ENCODE data around the gene CLCA4.
"Not testable (repeated sequence)": the region's sequence is repeated elsewhere in the genome, so short reads cannot be mapped to it uniquely, and the experiment has no call there.

The CLCA4 gene, protein sequence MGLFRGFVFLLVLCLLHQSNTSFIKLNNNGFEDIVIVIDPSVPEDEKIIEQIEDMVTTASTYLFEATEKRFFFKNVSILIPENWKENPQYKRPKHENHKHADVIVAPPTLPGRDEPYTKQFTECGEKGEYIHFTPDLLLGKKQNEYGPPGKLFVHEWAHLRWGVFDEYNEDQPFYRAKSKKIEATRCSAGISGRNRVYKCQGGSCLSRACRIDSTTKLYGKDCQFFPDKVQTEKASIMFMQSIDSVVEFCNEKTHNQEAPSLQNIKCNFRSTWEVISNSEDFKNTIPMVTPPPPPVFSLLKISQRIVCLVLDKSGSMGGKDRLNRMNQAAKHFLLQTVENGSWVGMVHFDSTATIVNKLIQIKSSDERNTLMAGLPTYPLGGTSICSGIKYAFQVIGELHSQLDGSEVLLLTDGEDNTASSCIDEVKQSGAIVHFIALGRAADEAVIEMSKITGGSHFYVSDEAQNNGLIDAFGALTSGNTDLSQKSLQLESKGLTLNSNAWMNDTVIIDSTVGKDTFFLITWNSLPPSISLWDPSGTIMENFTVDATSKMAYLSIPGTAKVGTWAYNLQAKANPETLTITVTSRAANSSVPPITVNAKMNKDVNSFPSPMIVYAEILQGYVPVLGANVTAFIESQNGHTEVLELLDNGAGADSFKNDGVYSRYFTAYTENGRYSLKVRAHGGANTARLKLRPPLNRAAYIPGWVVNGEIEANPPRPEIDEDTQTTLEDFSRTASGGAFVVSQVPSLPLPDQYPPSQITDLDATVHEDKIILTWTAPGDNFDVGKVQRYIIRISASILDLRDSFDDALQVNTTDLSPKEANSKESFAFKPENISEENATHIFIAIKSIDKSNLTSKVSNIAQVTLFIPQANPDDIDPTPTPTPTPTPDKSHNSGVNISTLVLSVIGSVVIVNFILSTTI

DNA sequence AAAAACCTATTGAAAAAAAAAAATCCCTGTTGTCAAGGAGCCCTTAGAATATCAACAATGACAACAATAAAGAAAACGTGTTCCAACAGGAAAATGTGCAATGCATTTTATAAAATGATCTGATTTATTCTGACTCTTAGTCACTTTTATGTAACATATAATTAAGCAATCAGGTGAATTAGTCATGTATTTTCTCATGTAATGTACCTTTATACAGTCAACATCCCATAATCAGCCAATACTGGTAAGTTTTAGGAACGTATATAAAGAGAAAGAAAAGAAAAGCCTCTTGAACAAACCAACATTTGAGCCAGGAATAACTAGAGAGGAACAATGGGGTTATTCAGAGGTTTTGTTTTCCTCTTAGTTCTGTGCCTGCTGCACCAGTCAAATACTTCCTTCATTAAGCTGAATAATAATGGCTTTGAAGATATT, at the start of gene CLCA4:
TSS of gene CLCA4 (plus strand) at position 292 of the 435 bp plus-strand sequence. CDS start at position 334, 42 bp downstream.
- no peak for DNase-seq

DNA sequence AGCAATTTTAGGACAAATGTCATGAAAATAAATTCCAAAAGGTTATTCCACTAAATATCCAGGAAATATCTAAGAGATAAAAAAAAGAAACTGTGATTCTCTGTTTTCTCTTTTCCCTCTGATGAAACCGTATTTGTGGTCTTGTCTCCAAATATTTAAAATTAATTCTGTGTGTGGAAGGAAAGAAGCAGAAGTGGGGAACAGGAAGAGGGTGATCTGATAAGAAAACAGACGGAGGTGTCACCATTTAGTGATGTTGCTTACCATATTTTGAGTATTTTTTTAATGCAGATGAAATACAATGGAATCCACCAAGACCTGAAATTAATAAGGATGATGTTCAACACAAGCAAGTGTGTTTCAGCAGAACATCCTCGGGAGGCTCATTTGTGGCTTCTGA, 48.6 kb upstream of the CLCA4 start:
- DNase-seq = no peak

DNA sequence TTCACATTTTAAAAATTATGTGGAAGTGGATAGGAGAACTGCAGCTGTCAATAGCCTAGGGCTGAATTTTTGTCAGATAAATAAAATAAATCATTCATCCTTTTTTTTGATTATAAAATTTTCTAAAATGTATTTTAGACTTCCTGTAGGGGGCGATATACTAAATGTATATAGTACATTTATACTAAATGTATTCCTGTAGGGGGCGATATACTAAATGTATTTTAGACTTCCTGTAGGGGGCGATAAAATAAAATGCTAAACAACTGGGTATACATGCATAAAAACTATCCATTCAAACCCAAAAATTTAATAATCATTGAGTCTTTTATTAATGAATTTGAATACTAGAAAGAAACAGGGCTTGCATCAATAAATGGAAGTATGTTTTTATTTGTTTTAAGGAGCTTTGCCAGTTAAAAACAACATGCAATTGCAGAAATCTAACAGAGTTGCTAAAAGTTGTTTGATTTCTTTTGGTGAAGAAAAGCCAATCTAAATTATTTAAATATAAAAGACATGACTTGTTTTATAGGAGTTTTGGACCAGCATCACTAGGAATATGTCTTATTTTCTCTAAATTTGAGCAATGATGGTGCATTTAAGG, 46.8 kb upstream of the CLCA4 start:
- no peak for DNase-seq

DNA sequence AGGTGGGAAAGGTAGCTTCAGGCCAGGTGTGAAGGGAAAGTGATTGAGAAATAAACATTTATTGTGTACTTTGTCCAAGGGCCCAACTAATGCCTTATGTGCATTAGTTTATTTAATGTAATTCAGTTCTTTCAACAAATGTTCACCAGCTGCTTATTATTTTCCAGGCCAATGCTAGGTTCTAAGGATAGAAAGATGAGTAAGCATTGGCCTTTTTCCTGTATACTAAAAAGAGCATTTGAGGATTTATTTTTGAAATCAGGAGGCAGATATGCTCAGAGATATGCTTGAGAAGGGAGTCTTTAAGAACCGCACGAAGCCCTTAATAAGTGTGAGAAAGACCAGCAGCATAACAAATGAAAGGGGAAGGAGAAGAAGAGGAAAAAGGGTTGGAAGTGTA, 46.2 kb upstream of the CLCA4 start:
- no peak for DNase-seq

DNA sequence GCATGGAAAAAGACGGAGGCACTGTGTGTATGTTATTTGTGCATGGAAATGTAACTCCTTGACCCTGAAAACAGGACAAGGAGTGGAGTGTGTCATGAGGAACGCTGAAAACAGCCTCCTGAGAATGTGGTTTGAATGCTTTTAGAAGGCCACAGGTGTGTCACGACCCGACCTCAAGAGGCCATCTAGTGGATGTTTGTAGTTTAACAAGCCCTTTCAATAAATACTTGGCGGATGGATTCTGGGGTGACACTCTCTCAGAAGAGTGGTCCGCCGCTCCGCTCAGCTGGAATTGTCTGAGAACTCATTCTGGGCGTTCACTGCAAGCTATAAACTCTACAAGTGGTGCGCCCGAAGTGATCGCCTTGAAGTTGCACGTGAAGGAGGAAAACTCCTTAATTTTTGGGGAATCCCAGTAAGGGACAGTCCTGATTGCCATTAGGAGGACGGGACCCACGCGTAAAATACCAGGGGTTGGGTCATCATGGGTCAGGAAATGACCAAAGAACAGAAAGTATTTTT, 44.7 kb upstream of the CLCA4 start:
- DNase-seq = not testable (repeated sequence)

DNA sequence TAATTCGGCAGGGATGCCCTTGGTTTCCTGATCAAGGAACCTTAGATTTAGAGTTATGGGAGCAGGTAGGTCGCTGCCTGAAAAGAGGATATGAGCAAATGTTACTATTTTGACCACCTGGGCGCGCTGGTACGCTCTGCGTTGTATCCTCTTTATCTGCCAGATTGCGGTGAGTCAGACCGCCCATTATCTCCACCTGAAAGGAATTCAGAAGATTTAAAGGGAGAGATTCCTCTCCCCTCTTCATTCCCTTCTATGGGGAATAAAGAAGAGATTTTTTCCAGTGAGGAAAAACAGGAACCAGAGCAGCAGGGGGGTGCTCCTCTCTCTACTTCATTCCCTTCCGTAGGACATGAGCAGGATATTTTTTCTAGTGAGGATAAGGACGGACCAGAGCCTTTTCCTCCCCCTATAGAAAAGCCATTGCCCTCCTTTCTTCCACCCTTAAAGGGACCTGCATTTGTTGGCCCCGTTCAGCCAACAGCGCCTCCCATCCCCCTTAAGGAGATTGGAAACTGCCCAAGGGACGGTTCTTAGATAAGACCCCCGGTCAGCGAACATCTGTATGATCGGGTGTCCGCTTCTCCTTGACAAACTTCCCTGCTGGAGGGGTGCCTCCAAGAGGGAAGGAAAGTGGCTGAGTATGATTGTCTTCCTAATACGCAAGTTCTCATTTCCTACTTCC, 44.0 kb upstream of the CLCA4 start:
- no peak for DNase-seq

DNA sequence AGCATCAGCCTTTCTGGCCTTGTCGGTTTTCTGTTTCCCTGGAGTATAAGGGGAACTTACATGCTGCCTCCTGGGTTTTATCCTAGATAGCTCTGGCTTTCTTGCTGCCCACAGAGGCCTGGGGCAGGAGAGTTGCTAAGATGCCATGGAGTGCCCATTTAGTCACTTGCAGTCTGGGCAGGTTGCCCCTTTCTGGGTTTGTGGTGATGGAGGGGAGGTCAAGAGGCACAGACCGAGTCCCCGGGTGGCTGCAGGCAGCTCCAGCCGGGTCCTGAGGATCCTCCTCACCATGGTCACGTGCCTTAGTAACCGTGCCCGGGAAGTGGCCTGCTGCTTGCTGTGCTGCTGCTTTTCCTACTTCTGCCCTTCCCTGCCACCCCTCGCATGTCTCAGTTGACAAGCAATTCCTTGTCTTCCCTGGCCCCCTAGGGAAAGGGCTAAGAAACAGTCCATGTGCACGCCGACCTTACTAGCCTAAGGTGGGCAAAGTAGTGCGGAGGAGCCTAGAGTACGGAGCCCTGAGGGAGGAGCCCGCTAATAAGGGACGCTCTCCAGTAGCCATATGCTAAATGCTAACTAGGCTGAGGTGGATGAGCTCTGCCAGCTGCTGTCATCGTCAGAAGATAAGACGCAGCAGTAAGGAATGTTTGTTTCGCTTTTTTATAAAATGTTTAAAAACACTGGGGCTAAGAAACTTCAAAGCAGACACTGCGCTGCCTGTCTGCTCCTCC, 43.3 kb upstream of the CLCA4 start:
- DNase-seq = no peak

DNA sequence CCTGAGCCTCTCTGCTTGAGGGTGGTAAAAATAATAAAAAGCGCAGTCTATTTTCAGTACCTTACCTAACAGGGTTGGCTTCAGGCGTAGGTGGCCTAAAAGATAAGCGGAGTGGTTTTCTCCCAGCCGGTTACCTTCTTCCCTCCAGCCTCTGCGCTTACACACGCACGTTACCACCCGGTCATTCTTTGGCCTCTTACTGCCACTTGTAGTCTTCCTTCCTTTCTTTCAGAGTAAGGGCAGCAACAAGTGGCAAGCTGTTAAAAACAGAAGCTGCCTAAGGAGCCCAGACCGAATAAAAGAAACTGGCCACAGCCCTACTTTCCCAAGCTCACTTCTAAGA, 42.8 kb upstream of the CLCA4 start:
- no peak for DNase-seq

DNA sequence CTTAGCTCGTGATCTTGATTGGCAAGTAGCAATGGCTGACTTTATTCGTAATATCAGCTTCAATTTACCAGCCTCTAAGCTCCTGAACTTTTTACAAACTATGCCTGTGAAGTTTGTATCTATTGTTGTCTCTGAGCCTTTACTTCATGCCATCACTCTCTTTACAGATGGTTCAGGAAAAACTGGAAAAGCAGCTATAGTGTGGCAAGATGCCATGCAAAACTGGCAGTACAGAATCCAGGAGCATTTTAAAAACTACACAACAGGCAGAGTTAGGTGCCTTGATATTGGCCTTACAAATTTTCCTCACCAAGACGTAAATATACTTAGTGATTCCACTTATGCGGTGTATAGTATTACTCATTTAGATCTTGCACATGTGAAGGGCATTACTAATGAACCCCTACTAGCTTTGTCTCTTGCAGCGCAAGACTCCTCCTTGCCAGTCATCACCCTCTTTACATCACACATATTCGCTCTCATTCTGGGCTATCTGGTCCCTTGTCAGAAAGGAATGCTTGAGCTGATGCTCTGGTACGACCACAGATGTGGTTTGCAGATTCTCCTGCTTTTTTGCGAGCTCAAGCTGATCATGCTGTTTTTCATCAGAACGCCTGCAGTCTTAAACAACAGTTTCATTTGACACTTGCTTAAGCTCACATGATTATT, 41.8 kb upstream of the CLCA4 start:
- no peak for DNase-seq

DNA sequence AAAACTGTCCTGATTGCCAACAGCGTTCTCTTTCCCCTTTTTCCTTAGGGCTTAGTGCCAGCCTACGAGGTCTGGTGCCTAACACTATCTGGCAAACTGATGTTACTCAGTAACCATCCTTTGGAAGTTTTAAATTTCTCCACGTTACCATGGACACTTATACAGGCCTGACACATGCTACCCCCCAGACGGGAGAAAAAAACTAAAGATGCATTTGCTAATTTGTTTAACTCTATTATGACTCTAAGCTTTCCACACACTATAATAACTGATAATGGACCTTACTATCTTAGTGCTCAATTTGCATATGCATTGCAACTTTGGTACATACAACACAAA, 41.3 kb upstream of the CLCA4 start:
- DNase-seq = no peak

DNA sequence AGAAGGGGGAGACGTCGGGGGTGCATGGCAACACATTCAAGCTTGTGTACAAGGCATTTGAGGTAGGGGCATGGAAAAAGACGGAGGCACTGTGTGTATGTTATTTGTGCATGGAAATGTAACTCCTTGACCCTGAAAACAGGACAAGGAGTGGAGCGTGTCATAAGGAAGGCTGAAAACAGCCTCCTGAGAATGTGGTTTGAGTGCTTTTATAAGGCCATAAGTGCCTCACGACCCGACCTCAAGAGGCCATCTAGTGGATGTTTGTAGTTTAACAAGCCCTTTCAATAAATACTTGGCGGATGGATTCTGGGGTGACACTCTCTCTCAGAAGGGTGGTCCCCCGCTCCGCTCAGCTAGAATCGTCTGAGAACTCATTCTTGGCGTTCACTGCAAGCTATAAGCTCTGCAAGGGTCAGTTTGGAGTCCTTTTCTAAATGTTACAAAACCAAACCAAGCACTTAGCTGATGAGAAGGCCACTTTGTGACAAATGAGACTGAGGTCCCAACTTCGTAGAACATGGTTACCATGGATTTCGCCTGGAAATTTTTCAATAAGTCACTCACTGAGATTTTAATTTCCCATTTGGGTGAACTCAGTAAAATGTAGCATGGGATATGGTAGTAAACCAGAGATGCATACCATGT, 38.8 kb upstream of the CLCA4 start:
- DNase-seq = no peak

DNA sequence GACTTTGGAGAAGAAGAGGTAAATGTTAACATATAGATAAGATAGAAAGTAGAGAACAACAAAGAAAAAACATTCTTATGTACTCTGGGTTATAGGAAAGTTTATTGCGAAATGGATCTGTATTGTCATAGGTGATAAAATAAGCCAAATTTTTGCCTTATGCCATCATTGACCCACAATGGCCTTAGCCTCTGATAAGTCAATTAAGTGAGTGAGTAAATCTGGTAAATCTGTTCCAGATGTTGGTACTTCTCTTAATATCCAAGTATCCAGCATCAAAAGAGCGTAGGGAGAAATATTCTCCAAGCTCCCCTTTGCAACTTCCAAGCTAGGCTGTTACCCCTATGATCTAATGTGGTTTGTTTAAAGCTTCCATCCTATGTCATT, 38.3 kb upstream of the CLCA4 start:
- no peak for DNase-seq

DNA sequence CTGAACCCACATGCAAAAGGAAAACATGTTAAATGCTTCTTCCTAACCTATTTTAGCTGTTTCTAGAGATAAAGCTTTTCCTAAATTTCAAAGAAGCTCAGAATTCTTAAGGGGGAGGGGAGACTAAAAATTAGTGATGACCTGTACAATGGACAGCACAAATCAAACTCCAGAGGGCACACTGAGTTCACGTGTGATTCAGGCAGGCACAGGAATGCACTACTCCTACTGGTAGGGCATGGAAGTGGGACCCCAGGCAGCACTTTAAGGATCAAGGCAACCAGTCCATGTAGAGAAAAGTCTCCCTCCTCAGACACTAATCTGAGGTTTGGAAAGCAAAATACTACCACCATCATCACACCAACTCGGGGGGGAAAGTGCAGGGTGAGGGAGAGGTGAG, 31.3 kb upstream of the CLCA4 start:
- no peak for DNase-seq

DNA sequence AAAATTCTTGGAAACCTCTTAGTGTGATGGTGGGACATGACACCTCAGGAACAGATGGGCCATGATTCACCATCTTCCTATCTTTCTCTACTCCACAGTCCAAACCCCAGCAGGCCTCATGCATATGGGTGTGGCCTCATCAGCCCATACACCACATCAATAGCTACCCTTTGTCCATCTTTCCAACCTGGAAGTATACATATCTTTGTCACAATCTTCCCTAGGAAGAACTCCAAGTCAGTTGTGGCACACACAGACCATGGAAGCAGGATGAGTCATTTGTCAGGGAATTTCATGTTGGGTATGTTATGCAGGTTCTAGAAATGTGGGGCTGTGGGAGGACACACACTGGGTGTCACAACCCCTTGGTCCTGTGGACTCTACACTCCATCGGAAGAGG, 30.5 kb upstream of the CLCA4 start:
- DNase-seq = no peak

DNA sequence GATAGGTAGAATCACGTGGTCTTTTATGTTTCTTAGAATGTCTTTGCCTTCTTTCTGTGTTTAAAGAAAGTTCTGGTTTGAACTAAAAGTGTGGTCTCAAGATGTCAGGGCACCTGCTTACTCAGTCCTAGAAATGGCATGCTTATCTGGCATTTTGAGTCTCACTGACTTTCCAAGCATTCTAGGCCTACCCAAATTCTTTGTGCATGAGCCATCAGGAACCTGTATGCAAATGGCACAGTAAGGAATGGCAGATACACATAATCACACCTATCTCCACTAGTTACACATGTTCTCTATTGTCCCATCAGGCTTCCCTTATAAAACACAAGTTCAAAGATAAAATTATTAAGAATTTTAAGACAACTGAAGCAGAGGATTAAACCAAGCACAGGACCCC, 29.5 kb upstream of the CLCA4 start:
- no peak for DNase-seq

DNA sequence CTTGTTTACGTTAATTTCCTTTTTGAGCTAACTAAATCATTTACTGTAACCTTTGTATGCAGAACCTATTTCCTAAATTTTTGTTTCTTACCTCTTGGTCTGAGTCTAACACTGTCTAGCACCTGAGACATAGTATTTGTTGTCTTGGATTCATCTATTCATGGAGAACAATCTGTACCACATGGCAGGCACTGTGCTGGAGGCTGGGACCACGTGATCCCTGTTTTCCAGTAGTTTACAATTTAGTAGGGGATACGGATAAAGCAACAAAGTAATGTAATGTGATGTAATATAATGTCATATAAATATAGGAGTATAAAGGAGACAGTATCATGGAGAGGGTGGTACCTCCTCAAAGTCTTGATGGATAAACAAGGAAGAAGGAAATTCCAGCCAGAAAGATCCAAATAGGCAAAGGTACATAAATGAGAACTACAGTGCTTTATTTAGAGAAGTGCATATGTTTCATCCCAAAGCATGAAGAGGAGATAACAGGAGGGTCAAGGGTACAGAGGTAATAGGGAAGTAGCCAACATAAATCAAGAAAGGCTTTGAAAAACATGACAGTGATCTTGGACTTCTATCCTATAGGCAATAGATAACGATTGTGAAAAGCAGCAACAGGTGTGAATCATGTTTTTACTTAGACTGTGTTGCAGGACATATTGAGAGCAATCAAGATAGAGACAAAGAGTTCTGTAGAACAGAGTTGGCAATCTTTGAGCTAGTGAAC, 25.9 kb upstream of the CLCA4 start:
- no peak for DNase-seq

DNA sequence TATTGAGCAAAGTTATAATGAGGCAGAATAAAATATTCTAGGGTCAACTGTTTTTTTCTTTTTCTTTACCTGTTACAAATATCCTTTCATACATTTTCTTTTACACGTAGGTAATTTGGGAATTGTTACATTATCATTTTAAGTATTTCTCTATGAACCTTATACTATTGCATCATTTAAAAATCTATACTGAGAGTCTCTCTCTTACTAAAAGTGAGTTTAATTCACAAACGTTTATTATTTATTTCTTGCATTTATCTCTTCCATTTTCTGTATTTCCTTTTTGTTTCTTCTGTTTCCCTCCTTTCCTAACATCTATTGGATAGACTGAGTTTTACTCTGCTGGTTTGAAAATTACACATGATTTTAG, 25.4 kb upstream of the CLCA4 start:
- no peak for DNase-seq

DNA sequence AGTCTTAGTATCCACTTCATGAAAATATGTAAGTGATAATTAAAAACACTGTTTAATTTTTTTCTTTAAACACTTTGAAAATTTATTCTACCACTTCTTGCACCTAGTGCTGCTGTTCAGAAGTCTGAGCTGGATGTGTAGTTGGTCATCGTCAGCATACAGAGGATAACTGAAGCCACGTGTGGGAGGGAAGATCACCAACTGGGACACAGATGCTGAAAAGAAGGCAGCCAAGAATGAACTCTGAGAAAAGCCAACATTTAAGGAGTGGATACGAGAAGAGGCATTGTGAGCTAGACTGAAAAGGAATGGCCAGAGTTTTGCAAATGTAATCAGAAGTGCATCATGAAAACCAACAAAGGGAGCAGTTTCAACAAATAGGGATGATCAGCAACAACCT, 24.6 kb upstream of the CLCA4 start:
- DNase-seq = no peak

DNA sequence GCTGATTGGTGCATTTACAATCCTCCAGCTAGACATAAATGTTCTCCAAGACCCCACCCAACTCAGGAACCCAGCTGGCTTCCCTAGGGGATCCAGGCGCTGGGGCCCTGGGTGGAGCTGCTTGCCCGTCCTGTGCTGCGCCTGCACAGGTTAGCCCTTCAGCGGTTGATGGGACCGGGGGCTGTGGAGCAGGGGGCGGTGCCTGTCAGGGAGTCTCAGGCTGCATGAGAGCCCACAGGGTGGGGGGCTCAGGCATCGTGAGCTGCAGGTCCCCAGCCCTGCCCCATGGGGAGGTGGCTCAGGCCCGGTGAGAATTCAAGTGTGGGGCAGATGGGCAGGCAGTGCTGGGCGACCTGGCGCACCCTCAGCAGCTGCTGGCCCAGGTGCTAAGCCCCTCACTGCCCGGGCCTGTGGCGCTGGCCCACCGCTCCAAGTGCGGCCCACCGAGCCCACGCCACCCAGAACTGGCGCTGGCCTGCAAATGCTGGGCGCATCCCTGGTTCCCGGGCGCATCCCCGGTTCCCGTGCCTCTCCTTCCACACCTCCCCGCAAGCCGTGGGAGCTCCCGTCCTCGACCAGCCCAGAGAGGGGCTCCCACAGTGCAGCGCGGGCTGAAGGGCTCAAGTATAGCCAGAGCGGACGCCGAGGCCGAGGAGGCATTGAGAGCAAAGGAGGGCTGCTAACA, 23.1 kb upstream of the CLCA4 start:
- no peak for DNase-seq

DNA sequence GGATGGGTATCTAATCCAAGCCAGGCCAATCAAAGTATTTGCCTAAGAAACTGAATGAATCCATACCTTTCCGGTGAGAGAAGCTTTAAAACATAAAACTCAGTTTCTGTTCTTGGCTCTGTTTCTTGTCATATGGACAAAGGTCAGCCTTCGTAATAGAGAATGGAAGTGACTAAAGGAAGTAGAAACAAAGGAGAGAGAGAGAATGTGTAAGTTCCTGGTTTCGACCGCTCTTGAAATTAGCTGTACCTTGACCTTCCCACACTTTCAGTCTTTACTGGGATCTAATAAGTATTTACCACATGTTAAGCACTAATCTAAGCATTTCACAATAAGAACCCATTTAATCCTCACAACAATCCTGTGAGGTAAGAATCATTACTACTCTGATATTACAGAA, 19.6 kb upstream of the CLCA4 start:
- no peak for DNase-seq

All from GOT3 (cell line).